Dedifferentiated amniotic fluid mesenchymal stem cell (primary cell): ENCODE measurements around the gene CPZ.

ENCODE experiments used
- DNase-seq: peaks from one replicate; pipeline ENCODE4 v3.0.0-alpha.2; 2016; ENCODE audit errors: extremely low spot score

CPZ gene

DNA sequence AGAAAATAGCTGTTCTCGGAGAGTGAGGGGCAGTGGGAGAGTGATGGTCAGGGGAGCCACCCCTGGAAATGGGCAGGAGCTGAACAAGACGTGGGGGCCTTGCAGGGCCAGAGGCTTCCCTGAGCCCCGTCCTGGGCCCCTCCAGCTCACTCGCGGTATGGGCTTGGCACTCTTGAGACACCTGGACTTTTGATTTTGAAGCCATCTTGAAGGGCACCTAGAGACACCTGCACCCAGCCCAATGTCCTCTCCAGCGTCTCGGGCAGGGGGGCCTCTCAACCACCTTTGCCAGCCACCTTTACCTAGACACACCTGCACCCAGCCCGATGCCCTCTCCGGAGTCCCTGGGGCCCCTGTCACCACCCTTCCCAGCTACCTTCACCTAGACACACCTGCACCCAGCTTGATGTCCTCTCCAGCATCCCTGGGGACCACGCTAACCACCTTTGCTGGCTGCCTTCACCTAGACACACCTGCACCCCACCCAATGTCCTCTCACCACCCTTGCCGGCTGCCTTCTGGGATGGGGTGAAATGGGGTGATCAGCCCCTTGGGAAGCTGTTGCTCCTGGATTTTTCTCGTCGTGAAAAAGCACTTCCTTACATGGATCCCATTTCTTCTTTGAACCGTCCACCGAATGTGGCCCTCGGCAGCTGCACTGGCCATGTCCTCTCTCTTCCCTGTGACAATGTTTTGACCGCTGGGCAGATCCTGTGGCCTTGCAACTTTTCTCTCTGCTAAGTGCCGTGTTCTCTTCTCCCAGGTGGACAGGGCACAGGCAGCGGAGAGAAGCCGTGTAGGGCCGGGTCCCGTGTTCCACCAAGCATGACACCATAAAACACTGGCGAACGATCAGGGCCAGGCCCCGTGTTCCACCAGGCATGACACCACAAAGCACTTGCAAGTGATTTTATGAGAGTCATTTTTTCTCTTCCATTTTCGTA, 47.5 kb downstream of the CPZ start:
- DNase-seq: no peak

- no peak for DNase-seq
Measured at GRCh38 chr4:8640816-8641215, 48.3 kb downstream of the CPZ start.

- no peak for DNase-seq
Measured at GRCh38 chr4:8641256-8641655, 48.7 kb downstream of the CPZ start.

GRCh38 chr4:8641931-8642650, 49.5 kb downstream of the CPZ start:
- no peak for DNase-seq

- DNase-seq: no peak
Measured at GRCh38 chr4:8642651-8643321, 50.2 kb downstream of the CPZ start.

GRCh38 chr4:8643441-8643840, 50.9 kb downstream of the CPZ start:
- no peak for DNase-seq

DNA sequence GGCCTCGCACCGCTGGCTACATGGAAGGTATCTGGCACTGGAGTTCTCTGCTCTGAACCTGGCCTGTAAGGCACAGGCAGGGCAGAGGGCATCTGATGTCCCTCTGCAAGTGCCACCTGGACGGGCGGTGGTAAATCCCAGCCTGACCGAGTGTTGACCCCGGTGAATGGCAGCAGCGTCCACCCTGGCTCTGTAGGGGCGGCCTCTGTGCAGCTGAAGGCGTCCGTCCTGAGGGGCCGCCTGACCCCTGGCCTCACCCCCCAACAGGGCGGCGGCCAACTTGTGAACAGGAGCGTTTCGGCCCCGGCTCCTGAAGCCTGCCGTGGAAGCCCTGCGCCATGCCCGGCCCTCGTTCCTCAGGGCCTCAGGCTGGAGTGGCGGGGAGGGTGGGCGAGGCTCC, 51.4 kb downstream of the CPZ start:
- DNase-seq: no peak

DNA sequence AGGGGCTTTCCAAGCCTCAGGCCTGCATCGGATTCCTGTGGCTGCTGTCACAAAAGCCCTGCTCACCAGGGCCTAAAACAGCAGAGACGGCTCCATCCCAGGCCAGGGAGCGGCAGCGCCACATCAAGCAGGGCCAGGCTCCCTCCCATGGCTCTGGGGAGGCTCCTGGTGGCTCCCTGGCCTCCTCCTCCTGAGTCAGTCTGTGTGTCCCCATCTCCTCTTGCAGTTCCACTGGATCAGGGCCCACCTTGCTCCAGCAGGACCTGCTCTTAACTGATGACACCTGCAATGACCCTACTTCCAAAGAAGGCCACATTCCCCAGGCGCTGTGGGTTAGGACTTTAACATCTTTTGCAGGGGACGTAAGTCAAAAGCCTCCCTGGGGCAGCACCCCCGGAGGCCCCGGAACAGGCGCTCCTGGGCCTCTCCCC, 51.9 kb downstream of the CPZ start:
- no peak for DNase-seq

DNA sequence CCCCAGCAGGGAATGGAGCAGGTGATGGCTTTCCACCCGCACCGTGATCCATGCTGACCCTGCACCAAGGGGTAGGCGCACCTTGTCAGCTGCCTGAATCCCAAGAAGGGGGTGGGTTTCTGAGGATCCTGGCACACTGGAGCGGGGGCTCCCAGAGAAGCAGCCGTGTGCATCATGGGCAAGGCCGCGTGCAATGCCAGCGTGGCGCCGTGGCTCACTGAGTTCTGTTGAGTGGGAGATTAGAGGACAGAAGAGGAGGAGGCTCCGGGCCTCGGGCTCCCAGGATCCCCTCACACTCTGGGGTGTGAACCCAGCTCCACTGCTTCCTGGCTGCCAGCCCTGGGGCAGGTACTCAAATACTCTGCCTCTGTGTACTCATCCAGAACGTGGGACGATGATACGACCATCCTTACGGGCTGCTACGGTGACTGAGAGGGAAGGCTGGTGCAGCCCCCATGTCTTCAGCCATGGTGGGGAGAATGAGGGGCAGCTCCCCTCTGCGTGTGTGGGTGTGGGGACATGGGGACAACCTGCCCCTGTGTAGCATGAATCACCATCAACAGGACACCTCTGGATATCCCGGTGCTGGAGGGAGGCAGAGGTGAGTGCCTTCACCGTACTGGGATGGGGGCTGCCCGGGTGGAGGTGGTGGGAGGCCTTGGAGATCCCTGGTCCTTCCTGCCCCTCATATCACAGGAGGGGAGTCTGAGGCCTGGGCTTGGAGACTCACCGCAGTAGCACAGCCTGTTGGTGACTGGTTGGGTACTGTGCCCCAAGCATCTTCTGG, 52.6 kb downstream of the CPZ start:
- no peak for DNase-seq

DNA sequence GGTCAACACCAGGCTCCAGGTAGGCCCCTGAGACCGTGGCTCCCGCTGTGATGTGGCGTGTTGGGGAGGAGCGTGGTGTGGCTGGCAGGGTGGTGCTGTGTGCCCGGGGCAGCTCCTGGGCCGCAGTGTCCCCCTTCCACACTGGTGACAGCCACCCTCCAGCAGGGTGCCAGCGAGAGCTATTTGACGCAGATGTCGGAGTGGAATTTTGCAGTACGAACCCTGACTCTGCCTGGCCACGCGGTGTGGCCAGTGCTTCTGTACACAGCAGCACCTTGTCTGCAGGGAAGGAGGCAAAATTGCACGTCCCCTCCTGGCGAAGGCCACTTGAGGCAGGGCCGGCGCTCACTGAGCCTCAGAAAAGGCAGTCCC, 53.2 kb downstream of the CPZ start:
- no peak for DNase-seq

DNA sequence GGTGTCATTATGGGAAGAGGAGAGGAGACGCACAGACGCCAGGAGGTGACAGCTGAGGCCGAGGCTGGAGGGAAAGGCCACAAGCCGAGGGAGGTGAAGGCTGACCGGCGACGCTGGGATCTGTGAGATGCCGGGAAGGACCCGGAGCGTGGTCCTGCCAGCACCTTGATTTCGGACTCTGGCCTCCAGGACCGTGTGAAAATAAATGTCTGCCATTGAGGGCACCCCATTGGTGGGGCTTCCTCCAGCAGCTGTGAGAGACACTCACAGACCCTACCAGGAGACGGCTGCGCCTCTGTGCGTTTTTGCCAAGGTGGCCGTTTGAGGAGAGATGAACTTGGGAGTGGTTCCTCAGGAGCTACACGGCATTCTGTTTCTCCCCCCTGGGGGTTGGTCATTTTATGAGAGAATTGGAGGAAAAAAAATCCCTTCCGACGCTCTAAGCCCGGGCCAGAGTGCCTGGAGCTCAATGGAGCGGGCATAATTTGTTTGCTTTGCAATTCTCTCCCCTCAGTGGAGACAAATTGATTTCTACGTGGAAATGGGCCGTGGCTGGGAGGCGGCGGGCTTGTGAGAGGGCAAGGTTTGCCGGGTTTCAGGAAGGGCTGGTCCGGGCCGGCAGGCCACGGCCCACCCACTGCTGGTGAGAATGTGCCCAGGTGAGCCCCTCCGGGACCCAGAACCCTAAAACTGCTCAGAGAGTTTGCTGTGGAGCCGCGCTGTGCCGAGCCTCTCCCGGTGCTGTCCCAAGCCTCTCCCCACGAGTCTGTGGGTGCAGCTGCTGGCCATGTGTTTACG, 53.9 kb downstream of the CPZ start:
- DNase-seq: no peak

DNA sequence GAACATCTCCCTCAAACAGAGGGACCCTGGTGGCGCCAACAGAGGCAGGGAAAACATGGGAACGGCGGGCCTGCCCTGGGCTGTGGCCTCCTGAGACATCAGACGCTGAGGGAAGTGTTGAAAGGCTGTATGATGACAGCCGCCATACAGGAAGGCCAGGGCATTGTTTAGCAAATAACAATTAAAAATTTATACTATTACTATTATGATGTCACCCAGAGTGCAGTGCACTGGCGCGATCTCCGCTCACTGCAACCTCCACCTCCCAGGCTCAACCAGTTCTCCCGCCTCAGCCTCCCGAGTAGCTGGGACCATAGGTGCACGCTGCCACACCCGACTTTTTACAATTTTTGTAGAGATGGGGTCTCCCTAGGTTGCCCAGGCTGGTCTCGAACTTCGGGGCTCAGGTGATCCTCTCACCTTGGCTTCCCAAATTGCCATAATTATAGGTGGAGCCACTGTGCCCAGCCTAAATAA, 54.6 kb downstream of the CPZ start:
- no peak for DNase-seq

- DNase-seq: no peak
Measured at GRCh38 chr4:8647626-8648025, 55.1 kb downstream of the CPZ start.

DNA sequence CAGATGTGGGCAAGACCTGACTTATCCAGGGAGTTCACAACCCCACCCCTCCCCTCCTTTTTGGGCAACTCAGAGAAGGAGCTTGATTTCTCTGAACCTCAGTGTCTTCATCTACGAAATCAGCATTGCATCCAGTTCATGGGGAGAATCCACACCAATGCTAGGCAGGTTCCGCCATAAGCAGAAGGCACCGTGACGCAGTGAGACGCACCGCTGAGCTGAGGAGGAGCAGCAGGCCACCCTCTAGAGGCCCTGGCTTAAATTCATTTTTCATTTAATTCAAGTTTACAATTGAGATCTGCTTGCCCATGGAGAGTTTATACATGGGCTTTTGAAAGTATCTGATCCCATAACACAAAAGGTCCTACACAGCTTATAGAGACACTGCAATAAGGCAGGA, 55.7 kb downstream of the CPZ start:
- DNase-seq: no peak

- DNase-seq: no peak
Measured at GRCh38 chr4:8648816-8649630, 56.5 kb downstream of the CPZ start.

DNA sequence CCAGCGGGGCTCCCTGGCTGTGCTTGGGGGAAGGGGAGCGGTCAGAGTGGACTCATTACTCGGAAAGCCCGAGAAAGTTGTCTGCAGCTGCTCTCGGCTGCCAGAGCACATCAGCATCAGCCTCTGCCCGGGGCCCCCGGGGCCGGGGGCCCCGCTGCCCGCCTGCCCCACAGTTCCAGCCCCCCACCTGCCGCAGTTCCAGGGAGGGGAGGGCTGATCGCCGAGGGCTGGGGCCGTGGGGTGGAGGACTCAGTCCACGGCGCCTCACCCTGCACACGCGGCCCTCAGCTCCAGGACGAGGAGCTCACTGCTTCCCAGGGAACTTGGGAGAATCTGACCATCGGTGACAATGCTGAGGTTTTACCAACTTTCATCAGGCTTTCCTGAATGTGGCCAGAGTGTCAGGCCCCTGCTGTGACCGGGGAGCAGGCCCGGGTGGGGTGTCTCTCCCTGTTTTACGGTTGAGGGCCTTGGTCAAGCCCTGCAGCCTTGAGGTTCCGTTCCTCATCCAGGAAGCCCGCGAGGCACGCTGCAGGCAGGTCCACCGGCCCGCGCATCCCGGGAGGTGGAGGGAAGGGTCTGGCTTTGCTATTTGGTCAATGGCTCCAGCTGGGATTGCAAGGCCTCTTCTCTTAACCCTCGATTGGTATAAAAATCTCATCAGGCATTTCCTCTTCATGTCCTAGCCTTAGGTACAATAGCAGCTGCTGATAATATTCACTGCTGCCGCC, 57.2 kb downstream of the CPZ start:
- DNase-seq: no peak

GRCh38 chr4:8651661-8652180, 59.2 kb downstream of the CPZ start:
- no peak for DNase-seq

DNA sequence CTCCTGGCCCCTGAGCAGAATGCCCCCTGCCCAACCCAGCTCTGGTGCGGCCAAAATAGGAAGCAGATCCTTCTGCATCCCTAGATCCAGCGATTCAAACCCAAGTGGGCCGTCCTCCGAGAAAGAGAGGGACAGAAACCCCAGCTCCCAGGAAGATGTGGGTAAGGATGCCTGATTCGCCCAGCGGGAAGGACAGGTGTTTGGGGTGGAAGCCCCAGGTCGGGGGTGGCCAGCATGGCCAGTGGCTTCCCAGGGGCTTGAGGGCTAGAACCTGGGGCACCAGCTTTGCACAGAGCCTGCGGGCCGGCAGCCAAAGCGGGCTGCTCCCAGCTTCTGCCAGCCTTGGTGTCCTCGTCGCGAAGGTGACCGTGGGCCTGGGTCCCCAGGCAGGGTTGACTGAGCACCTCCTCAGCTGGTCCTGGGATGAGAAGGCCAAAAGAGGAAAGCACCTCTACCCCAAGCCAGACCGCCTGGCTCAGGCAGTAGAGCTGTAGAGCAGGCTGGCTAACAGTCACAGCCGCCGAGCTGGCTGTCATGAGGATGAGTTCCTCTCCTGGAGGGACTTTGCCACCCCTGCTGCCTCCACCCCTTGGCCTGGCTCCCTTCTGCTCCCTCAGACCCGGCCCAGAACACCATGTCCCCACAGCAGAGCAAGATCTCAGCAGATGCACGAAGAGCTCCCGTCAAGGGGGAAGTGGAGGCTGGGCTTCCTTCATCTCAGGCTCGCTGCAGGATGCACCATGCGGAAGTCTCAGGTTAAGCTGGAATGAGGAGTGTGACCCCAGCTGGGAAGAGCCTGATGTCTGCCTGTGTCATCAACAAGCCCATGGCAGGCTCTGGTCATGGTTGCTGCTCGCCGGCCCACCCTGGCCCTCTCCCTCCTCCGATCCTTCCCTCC, 59.9 kb downstream of the CPZ start:
- no peak for DNase-seq
